HEK293T (cell line): Measurements from ENCODE around the gene HSPG2.
"Not testable (repeated sequence)": the region's sequence is repeated elsewhere in the genome, so short reads cannot be mapped to it uniquely, and the experiment has no call there.

Source experiments
- CTCF ChIA-PET: fragments of 350-600 bp; formaldehyde crosslinking; extraction: SDS; loops from one replicate; lab custom pipeline; 2021; ENCODE audit warnings: antibody characterized with exemption, inconsistent platforms; lab: Yijun Ruan, JAX
- POLR2A ChIA-PET: fragments of 350-600 bp; formaldehyde crosslinking; extraction: SDS; loops from one replicate; lab custom pipeline; 2020; ENCODE audit warnings: antibody characterized with exemption, inconsistent platforms; lab: Yijun Ruan, JAX
- DNase-seq: peaks from one replicate; pipeline ENCODE4 v3.0.0; 2012; ENCODE audit warnings: mixed read lengths; ENCODE audit errors: extremely low spot score
- ARNT ChIP-seq: fragments of 450-650 bp; IDR thresholded peaks from 2 replicates; pipeline ENCODE4 v1.6.1; 2017; ENCODE audit warnings: mild to moderate bottlenecking
- BHLHE40 ChIP-seq: fragments of 450-650 bp; IDR thresholded peaks from 2 replicates; pipeline ENCODE4 v1.6.1; 2016; ENCODE audit warnings: mild to moderate bottlenecking, moderate library complexity, borderline replicate concordance
- CTBP1 ChIP-seq: fragments of 450-650 bp; IDR thresholded peaks from 2 replicates; pipeline ENCODE4 v1.6.1; 2016; ENCODE audit warnings: borderline replicate concordance
- ELF4 ChIP-seq: fragments of 450-650 bp; IDR thresholded peaks from 2 replicates; pipeline ENCODE4 v1.6.1; 2017; ENCODE audit warnings: antibody characterized with exemption
- FOXA1 ChIP-seq: fragments of 450-650 bp; IDR thresholded peaks from 2 replicates; pipeline ENCODE4 v1.6.1; 2016; ENCODE audit warnings: mild to moderate bottlenecking
- FOXK2 ChIP-seq: fragments of 450-650 bp; IDR thresholded peaks from 2 replicates; pipeline ENCODE4 v1.6.1; 2016; ENCODE audit warnings: mild to moderate bottlenecking
- FOXM1 ChIP-seq: fragments of 450-650 bp; IDR thresholded peaks from 2 replicates; pipeline ENCODE4 v1.6.1; 2017; ENCODE audit warnings: mild to moderate bottlenecking, borderline replicate concordance
- HDGF ChIP-seq: fragments of 450-650 bp; IDR thresholded peaks from 2 replicates; pipeline ENCODE4 v1.6.1; 2017; ENCODE audit warnings: antibody characterized with exemption, borderline replicate concordance
- L3MBTL2 ChIP-seq: fragments of 450-650 bp; conservative IDR thresholded peaks from 2 replicates; pipeline ENCODE4 v1.6.1; 2016; ENCODE audit warnings: mild to moderate bottlenecking
- LEF1 ChIP-seq: fragments of 450-650 bp; IDR thresholded peaks from 2 replicates; pipeline ENCODE4 v1.6.1; 2017; ENCODE audit warnings: mild to moderate bottlenecking, borderline replicate concordance
- NFRKB ChIP-seq: fragments of 450-650 bp; IDR thresholded peaks from 2 replicates; pipeline ENCODE4 v1.6.1; 2016; ENCODE audit warnings: mild to moderate bottlenecking, moderate library complexity
- SP1 ChIP-seq: fragments of 450-650 bp; IDR thresholded peaks from 2 replicates; pipeline ENCODE4 v1.6.1; 2017
- SUZ12 ChIP-seq: fragments of 450-650 bp; IDR thresholded peaks from 2 replicates; pipeline ENCODE4 v1.6.1; 2016; ENCODE audit warnings: mild to moderate bottlenecking
- TARDBP ChIP-seq: fragments of 450-650 bp; IDR thresholded peaks from 2 replicates; pipeline ENCODE4 v1.6.1; 2016
- ZNF384 ChIP-seq: fragments of 450-650 bp; IDR thresholded peaks from 2 replicates; pipeline ENCODE4 v1.6.1; 2016
- TF ChIP-seq, protein P1 (sequence below): fragments of 450-650 bp; IDR thresholded peaks from 2 replicates; pipeline ENCODE4 v1.6.1; 2016

Gene HSPG2

DNA sequence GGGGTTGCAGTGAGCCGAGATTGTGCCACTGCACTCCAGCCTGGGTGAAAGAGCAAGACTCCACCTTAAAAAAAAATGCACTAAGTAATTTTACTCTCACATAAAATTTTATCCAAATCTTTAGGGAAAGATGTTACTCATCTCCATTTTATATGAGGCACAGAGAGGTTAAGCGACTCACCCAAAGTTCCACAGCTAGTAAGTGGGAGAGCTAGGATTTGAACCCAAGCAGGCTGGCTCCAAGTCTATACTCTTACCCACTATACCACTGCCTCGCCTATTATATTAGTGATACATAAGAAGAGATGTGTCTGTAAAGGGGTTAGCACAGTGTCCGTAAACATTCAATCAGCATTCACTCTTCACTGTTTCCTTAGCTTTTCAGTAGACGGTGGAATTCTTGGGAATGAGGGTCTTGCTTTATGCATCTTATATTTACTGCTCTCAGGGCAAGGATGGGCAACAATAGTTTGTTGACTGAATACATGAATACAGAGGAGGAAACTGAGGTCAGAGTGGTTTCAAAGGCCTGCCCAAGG, 109.9 kb downstream of the HSPG2 start:
- CTCF ChIA-PET: no interaction called here
- no peak for TF ChIP-seq FOXM1
- TF ChIP-seq NFRKB: no peak
- TF ChIP-seq LEF1: no peak
- TF ChIP-seq SP1: no peak
- no peak for TF ChIP-seq FOXA1
- TF ChIP-seq SUZ12: no peak
- TF ChIP-seq BHLHE40: no peak
- POLR2A ChIA-PET: no interaction called here
- DNase-seq: no peak

DNA sequence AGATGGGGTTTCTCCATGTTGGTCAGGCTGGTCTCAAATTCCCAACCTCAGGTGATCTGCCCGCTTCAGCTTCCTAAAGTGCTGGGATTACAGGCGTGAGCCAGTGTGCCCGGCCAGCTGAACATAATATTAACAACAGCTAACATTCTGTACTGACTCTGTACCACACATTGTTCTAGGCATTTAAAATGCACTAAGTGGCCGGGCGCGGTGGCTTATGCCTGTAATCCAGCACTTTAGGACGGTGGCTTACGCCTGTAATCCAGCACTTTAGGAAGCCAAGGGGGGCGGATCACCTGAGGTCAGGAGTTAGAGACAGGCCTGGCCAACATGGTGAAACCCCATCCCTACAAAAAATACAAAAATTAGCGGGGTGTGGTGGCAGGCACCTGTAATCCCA, 110.4 kb downstream of the HSPG2 start:
- DNase-seq, CTCF ChIA-PET, POLR2A ChIA-PET: not testable (repeated sequence)

DNA sequence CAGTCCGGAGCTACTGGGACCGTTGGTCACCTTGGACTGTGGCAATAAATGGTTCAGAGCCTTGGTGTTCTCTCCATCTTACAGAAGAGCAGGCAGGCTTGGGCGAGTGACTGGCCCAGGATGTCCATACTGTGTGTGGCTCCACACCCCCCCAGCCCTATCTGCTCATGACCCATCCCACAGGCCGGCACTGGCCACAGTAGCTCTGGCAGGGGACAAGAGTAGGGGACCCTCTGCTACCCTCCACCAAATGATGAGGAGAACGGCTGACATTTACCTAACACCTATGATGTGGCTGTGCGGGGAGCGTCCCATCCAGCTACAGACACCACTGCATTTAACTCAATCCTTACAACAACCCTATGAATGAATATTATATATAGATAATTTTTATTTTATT, 111.7 kb downstream of the HSPG2 start:
- no peak for TF ChIP-seq L3MBTL2
- TF ChIP-seq CTBP1: no peak
- no peak for TF ChIP-seq NFRKB
- no peak for TF ChIP-seq ARNT
- TF ChIP-seq FOXK2: no peak
- no peak for TF ChIP-seq FOXA1
- TF ChIP-seq SP1: no peak
- TF ChIP-seq, protein P1, sequence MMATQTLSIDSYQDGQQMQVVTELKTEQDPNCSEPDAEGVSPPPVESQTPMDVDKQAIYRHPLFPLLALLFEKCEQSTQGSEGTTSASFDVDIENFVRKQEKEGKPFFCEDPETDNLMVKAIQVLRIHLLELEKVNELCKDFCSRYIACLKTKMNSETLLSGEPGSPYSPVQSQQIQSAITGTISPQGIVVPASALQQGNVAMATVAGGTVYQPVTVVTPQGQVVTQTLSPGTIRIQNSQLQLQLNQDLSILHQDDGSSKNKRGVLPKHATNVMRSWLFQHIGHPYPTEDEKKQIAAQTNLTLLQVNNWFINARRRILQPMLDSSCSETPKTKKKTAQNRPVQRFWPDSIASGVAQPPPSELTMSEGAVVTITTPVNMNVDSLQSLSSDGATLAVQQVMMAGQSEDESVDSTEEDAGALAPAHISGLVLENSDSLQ: no peak
- TF ChIP-seq TARDBP: no peak
- no peak for TF ChIP-seq ZNF384
- CTCF ChIA-PET: no interaction called here
- no peak for DNase-seq
- POLR2A ChIA-PET: no interaction called here

- CTCF ChIA-PET: no interaction called here
- POLR2A ChIA-PET: no interaction called here
- TF ChIP-seq SUZ12 (no peak), ZNF384 (no peak), LEF1 (no peak), ELF4 (no peak)
- TF ChIP-seq, protein P1: no peak
- DNase-seq: no peak
Measured at GRCh38 chr1:21824926-21825325, 112.2 kb downstream of the HSPG2 start.

DNA sequence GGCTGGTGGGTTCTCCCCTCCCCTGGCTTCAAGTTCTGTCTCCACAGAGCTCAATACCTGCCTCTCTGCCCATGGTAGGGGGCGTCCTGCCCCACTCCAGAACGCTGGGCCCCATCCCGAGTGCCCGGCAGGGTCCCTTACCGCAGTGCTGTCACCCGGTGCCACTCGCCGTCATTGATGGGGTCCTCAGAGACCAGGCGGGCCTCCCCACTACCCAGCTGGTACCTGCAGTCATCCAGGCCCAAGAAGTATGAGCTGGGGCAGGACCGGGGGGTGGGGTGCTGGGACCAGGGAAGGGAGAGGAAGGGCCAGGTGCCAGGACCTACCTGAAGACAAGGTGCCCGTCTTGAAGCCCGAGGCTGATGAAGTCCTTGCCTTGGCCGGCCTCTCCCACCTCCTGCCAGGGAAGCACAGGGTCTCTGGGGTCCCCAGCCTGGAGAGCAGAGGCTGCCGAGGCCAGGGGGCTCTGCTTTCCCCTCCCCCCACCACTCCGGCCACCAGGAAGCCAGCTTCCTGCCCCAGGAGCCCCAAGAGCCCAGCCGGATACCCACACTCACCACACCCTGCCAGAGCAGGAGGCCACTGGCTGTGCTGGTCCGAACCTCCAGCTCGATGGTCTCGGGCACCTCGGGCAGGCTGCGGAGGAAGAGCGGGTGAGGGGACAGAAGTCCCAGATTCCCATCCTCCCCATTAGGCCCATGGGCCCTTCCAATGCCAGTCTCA, 113.0 kb downstream of the HSPG2 start:
- CTCF ChIA-PET: no interaction called here
- DNase-seq: no peak
- TF ChIP-seq LEF1 (no peak), CTBP1 (no peak), L3MBTL2 (no peak), FOXK2 (no peak), FOXM1 (no peak), SP1 (no peak), BHLHE40 (no peak), HDGF (no peak), TARDBP (no peak), FOXA1 (no peak), ELF4 (no peak), ARNT (no peak), ZNF384 (no peak), NFRKB (no peak), SUZ12 (no peak)
- TF ChIP-seq, protein P1: no peak
- POLR2A ChIA-PET: interaction anchor here (0.5 kb wide), 1 partner anchor 40 kb away, joined by 3 read pairs; no protein-coding TSS in a partner anchor

DNA sequence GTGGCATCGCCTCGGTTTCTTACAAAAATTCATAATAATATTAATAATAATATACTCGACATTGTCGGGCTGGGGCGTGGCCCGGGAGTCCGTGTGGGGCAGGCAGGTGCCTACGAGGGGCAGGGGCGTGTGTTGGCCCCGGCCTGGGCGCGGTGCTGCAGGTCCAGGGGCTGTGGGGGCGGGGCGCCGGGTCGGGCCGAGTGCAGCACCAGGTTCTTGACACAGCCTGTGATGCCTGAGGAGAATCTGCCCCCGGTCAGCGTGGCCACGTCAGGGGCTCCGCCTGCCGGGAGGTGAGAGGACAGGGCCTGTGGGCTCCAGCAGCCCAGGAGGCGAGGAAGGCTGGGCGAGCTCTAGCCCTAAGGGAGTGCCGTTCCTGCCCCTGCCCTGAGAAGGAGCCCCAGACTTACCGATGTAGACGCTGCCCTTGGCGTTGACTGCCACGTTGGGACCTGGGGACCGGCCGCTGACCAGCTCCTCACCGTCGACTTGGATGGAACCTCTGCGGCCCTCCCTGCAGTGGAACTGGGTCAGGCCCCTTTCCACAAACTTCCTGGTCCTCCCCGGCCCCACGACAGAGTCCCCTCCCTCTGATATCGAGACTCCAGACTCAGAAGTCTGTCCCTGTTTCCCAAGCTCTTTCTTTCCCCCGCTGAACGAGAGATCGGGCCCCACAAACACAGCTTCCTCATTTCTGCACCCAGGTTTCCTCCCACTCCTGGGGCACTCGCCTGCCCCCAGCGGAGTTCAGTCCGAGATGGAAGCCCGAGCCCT, 113.7 kb downstream of the HSPG2 start:
- ChIA-PET POLR2A (no interaction called here), CTCF (no interaction called here)
- no peak for TF ChIP-seq LEF1
- no peak for TF ChIP-seq FOXK2
- no peak for TF ChIP-seq L3MBTL2
- TF ChIP-seq FOXA1: no peak
- TF ChIP-seq SP1: no peak
- no peak for TF ChIP-seq BHLHE40
- no peak for TF ChIP-seq ZNF384
- TF ChIP-seq, protein P1: no peak
- no peak for TF ChIP-seq TARDBP
- no peak for TF ChIP-seq NFRKB
- no peak for TF ChIP-seq SUZ12
- no peak for TF ChIP-seq CTBP1
- TF ChIP-seq HDGF: no peak
- TF ChIP-seq FOXM1: no peak
- TF ChIP-seq ELF4: no peak
- TF ChIP-seq ARNT: no peak
- DNase-seq: no peak
